COLO829 (cell line): ENCODE data around the gene MYRIP.
"Not testable (repeated sequence)": the region's sequence is repeated elsewhere in the genome, so short reads cannot be mapped to it uniquely, and the experiment has no call there.

ENCODE experiments used
- DNase-seq: peaks from one replicate; pipeline ENCODE4 v3.0.0; 2012; ENCODE audit warnings: low spot score

Gene MYRIP

GRCh38 chr3:40237889-40238571 is 428.6 kb downstream of the MYRIP start:
- DNase-seq: peak; percentile 56

GRCh38 chr3:40240921-40241320 is 431.5 kb downstream of the MYRIP start:
- no peak for DNase-seq

GRCh38 chr3:40242216-40242615 is 432.8 kb downstream of the MYRIP start:
- no peak for DNase-seq

- DNase-seq: no peak
These were observed 433.2 kb downstream of the MYRIP start for GRCh38 chr3:40242638-40243037.

- DNase-seq: no peak
These were observed 433.6 kb downstream of the MYRIP start for GRCh38 chr3:40243056-40243455.

GRCh38 chr3:40247714-40248454 is 438.5 kb downstream of the MYRIP start:
- no peak for DNase-seq

GRCh38 chr3:40248591-40248990 is 439.2 kb downstream of the MYRIP start:
- no peak for DNase-seq

GRCh38 chr3:40249168-40249567 is 439.8 kb downstream of the MYRIP start:
- no peak for DNase-seq

GRCh38 chr3:40254491-40254890 is 445.1 kb downstream of the MYRIP start:
- DNase-seq: no peak

GRCh38 chr3:40254891-40255290 is 445.5 kb downstream of the MYRIP start:
- DNase-seq: no peak

GRCh38 chr3:40255532-40255931 is 446.1 kb downstream of the MYRIP start:
- DNase-seq: no peak

- DNase-seq: no peak
These were observed 448.7 kb downstream of the MYRIP start for GRCh38 chr3:40258064-40258463.

GRCh38 chr3:40258555-40258954 is 449.1 kb downstream of the MYRIP start:
- peak; percentile 85 for DNase-seq

GRCh38 chr3:40262331-40262730 is 452.9 kb downstream of the MYRIP start:
- no peak for DNase-seq

- no peak for DNase-seq
These were observed 455.0 kb downstream of the MYRIP start for GRCh38 chr3:40264451-40264850.

- no peak for DNase-seq
These were observed 455.8 kb downstream of the MYRIP start for GRCh38 chr3:40265181-40265580.

- DNase-seq: no peak
These were observed 458.7 kb downstream of the MYRIP start for GRCh38 chr3:40267937-40268724.

- no peak for DNase-seq
These were observed 459.6 kb downstream of the MYRIP start for GRCh38 chr3:40268802-40269524.

GRCh38 chr3:40278791-40279190 is 469.4 kb downstream of the MYRIP start:
- no peak for DNase-seq

- DNase-seq: no peak
These were observed 472.6 kb downstream of the MYRIP start for GRCh38 chr3:40281995-40282394.

- DNase-seq: not testable (repeated sequence)
These were observed 473.6 kb downstream of the MYRIP start for GRCh38 chr3:40283057-40283456.

GRCh38 chr3:40287248-40287647 is 477.8 kb downstream of the MYRIP start:
- no peak for DNase-seq
